ENCODE results near the gene CLDN1.

Gene CLDN1

DNA sequence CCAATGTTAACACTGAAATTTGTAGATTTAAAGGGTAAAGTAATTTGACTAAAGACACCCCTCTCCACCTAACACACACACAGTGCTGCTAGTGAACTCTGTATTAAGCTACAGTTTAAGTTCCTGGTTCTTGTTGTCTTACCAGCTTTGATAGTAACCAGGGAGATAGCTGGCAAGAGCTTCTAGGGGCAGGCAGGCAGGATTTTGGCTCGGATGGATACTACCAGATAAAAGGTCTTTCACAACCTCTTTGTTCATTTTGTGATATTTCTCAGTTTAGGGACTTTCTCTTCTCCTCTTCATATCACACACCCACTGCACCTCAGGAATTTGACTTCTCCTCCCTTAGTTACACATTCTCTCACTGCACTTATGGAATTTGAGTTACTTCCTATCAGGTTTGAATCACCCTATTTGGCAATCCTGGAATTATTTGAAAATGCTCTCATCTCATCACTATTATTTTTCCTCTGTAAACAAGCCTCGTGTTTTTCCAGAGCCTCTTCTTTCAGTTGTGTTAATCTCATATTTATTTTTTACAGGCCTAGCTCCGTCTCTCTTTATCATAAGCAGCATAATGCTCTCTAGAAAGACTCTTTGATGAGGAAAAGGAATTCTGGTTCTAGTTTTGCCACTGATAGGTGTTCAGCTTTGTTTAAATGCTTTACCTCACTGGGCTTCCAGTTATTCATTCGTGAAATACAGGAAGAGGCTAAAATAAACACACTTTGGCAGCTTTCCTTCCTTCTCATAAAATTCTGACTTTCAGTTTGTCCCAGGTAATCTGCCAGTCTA is 23.0 kb upstream of the CLDN1 start:
- Mint-ChIP-seq H3K36me3 (no peaks in the 10 kb centered on the region), H3K27ac (no peak overlapping the region), H3K4me1 (no peaks in the 10 kb centered on the region), H3K9me3 (peaks cover 6% of the 10 kb centered on the region), H3K4me3 (no peak overlapping the region)
- no peak for ATAC-seq
- DNase-seq (ENCODE audit: low spot score in 2 of 2): no peak

GRCh38 chr3:190340071-190340470 is 17.8 kb upstream of the CLDN1 start:
- Mint-ChIP-seq H3K4me3 (no peak overlapping the region), H3K27ac (no peak overlapping the region), H3K4me1 (peaks cover 6% of the 10 kb centered on the region), H3K9me3 (no peaks in the 10 kb centered on the region), H3K36me3 (no peaks in the 10 kb centered on the region)
- DNase-seq (ENCODE audit: low spot score in 2 of 2): no peak
- no peak for ATAC-seq

DNA sequence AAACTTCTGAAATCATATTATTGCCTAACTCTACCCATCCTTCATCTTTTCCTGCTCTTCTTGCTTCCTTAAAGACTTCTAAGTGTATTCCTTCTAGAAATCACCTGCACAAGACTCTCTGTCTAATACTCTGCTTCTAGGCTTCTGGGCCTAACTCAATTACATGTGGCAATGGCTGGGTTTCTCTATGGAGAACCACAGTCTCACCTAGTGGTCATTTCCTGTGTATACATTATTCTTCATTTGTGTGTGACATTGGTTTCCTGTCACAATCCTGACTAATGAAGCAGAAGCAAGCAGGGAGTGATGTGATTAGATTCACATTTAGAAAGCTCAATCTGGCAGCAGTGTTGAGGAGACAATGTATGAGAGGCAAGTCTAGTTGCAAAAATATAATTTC is 16.9 kb upstream of the CLDN1 start:
- ATAC-seq: peak; percentile 75
- Mint-ChIP-seq H3K4me3 (no peak overlapping the region), H3K9me3 (no peaks in the 10 kb centered on the region), H3K4me1 (peaks cover 6% of the 10 kb centered on the region), H3K27ac (no peak overlapping the region), H3K36me3 (no peaks in the 10 kb centered on the region)
- no peak for DNase-seq (ENCODE audit: low spot score in 2 of 2)

DNA sequence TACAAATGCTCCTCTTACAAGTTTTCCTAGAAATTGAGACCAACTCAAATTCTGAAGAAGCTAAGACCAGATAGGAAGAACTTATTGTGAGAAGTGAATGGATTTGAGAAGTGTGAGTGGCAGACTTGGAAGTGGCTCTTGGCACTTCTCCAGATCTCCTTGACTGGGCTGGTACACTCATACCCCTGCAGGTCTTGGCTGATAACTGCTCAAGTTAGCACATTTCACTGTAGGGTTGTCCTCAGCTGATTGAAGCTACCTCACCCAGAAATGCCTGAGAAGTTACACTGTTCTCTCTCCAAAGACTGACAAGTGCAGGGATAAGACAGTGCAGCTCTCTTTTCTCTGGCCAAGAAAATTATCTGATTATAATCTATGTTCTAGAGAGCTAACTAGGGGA is 16.5 kb upstream of the CLDN1 start:
- ATAC-seq (peak; percentile 15), DNase-seq (ENCODE audit: low spot score in 2 of 2) (no peak)
- no peak overlapping the region for H3K27ac Mint-ChIP-seq
- no peaks in the 10 kb centered on the region for H3K36me3 Mint-ChIP-seq
- no peak overlapping the region for H3K4me3 Mint-ChIP-seq
- peaks cover 6% of the 10 kb centered on the region for H3K4me1 Mint-ChIP-seq
- no peaks in the 10 kb centered on the region for H3K9me3 Mint-ChIP-seq

GRCh38 chr3:190337301-190337700 is 15.1 kb upstream of the CLDN1 start:
- H3K27ac Mint-ChIP-seq: no peak overlapping the region
- no peak overlapping the region for H3K4me3 Mint-ChIP-seq
- H3K4me1 Mint-ChIP-seq: peaks cover 6% of the 10 kb centered on the region
- DNase-seq (ENCODE audit: low spot score in 2 of 2): no peak
- no peak for ATAC-seq
- H3K9me3 Mint-ChIP-seq: no peaks in the 10 kb centered on the region
- no peaks in the 10 kb centered on the region for H3K36me3 Mint-ChIP-seq

DNA sequence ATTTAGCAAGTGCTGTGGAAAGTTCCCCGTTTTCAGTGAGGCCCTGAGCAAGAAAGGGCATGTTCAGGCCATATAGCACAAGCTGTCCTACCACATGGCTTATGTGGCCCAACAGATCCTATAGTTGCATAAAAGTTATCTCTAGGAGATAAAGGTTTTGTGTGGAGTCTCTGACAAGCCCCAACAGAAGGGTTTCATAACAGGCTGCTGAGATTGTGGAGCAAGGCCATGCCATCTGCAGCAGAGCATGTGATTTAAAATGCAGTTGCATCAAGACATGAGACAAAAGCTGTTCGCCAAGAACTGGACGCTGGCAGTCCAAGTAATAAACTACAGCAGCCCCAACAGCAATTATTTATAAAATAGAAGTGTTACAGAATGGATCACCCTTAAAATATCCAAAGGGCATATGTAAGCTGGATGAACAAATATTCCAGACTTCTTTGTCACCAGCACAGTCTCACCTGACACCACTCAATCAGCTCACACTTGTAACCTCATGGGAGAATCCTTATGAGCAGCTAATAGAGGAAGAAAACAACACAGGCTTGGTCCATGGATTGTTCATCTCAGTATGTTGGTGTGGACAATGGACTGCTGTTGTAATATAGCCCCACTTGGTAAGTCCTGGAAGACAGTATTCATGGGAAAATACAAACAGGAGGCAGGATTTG is 14.4 kb upstream of the CLDN1 start:
- Mint-ChIP-seq H3K9me3 (no peaks in the 10 kb centered on the region), H3K4me1 (peaks cover 6% of the 10 kb centered on the region), H3K36me3 (no peaks in the 10 kb centered on the region), H3K4me3 (no peak overlapping the region), H3K27ac (no peak overlapping the region)
- no peak for DNase-seq (ENCODE audit: low spot score in 2 of 2)
- ATAC-seq: no peak

GRCh38 chr3:190333961-190334360 is 11.7 kb upstream of the CLDN1 start:
- H3K9me3 Mint-ChIP-seq: no peaks in the 10 kb centered on the region
- H3K36me3 Mint-ChIP-seq: no peaks in the 10 kb centered on the region
- ATAC-seq (no peak), DNase-seq (ENCODE audit: low spot score in 2 of 2) (no peak)
- H3K4me1 Mint-ChIP-seq: peaks cover 2% of the 10 kb centered on the region
- H3K4me3 Mint-ChIP-seq: no peak overlapping the region
- no peak overlapping the region for H3K27ac Mint-ChIP-seq

GRCh38 chr3:190330936-190331734 is 8.9 kb upstream of the CLDN1 start:
- Mint-ChIP-seq H3K4me3 (no peak overlapping the region), H3K9me3 (no peaks in the 10 kb centered on the region), H3K36me3 (no peaks in the 10 kb centered on the region), H3K27ac (no peak overlapping the region), H3K4me1 (no peaks in the 10 kb centered on the region)
- ATAC-seq (no peak), DNase-seq (ENCODE audit: low spot score in 2 of 2) (no peak)

- DNase-seq (ENCODE audit: low spot score in 2 of 2) (no peak), ATAC-seq (no peak)
- no peaks in the 10 kb centered on the region for H3K36me3 Mint-ChIP-seq
- H3K4me1 Mint-ChIP-seq: peaks cover 11% of the 10 kb centered on the region
- H3K9me3 Mint-ChIP-seq: no peaks in the 10 kb centered on the region
- no peak overlapping the region for H3K4me3 Mint-ChIP-seq
- H3K27ac Mint-ChIP-seq: no peak overlapping the region
Observed at GRCh38 chr3:190326930-190327329, 4.7 kb upstream of the CLDN1 start.

DNA sequence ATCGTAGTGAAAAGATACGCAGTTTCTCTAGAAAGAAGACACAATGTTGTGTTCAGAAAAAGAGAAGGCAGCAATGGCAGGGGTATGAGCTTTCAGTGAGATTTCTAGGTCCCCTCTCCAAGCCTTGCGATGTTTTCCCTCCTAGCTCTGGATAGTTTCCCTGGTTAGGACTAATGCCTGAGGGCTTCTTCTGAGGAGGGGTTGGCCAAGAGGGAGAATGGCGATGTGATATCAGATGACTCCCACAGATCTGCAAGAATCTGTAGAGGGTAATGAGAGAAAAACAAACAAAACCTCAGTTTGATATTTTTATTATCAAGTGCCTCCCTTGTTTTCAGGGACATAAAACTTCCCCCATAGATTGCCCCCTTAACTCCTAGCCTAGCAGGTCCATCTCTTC is 4.1 kb upstream of the CLDN1 start:
- no peaks in the 10 kb centered on the region for H3K9me3 Mint-ChIP-seq
- H3K36me3 Mint-ChIP-seq: no peaks in the 10 kb centered on the region
- peaks cover 16% of the 10 kb centered on the region for H3K4me1 Mint-ChIP-seq
- ATAC-seq (no peak), DNase-seq (ENCODE audit: low spot score in 2 of 2) (no peak)
- no peak overlapping the region for H3K27ac Mint-ChIP-seq
- no peak overlapping the region for H3K4me3 Mint-ChIP-seq

- no peaks in the 10 kb centered on the region for H3K9me3 Mint-ChIP-seq
- peaks cover 16% of the 10 kb centered on the region for H3K4me1 Mint-ChIP-seq
- DNase-seq (ENCODE audit: low spot score in 2 of 2) (no peak), ATAC-seq (no peak)
- H3K4me3 Mint-ChIP-seq: no peak overlapping the region
- no peak overlapping the region for H3K27ac Mint-ChIP-seq
- H3K36me3 Mint-ChIP-seq: no peaks in the 10 kb centered on the region
Observed at GRCh38 chr3:190325923-190326322, 3.7 kb upstream of the CLDN1 start.

- DNase-seq (ENCODE audit: low spot score in 2 of 2): no peak
- H3K27ac Mint-ChIP-seq: no peak overlapping the region
- H3K4me3 Mint-ChIP-seq: peak overlapping the region; percentile 48
- no peak for ATAC-seq
- no peaks in the 10 kb centered on the region for H3K9me3 Mint-ChIP-seq
- H3K4me1 Mint-ChIP-seq: peaks cover 23% of the 10 kb centered on the region
- H3K36me3 Mint-ChIP-seq: no peaks in the 10 kb centered on the region
Observed at GRCh38 chr3:190323246-190323626, 990 bp upstream of the CLDN1 start.

GRCh38 chr3:190322604-190323245 is 479 bp upstream of the CLDN1 start:
- no peak overlapping the region for H3K27ac Mint-ChIP-seq
- no peak for ATAC-seq
- no peaks in the 10 kb centered on the region for H3K9me3 Mint-ChIP-seq
- no peaks in the 10 kb centered on the region for H3K36me3 Mint-ChIP-seq
- DNase-seq (ENCODE audit: low spot score in 2 of 2): no peak
- peak overlapping the region; percentile 48 for H3K4me3 Mint-ChIP-seq
- H3K4me1 Mint-ChIP-seq: peaks cover 23% of the 10 kb centered on the region

- H3K9me3 Mint-ChIP-seq: no peaks in the 10 kb centered on the region
- H3K36me3 Mint-ChIP-seq: no peaks in the 10 kb centered on the region
- ATAC-seq (no peak), DNase-seq (ENCODE audit: low spot score in 2 of 2) (no peak)
- peaks cover 23% of the 10 kb centered on the region for H3K4me1 Mint-ChIP-seq
- H3K27ac Mint-ChIP-seq: no peak overlapping the region
- peak overlapping the region; percentile 48 for H3K4me3 Mint-ChIP-seq
Observed at GRCh38 chr3:190320594-190321362, 1.5 kb downstream of the CLDN1 start.

DNA sequence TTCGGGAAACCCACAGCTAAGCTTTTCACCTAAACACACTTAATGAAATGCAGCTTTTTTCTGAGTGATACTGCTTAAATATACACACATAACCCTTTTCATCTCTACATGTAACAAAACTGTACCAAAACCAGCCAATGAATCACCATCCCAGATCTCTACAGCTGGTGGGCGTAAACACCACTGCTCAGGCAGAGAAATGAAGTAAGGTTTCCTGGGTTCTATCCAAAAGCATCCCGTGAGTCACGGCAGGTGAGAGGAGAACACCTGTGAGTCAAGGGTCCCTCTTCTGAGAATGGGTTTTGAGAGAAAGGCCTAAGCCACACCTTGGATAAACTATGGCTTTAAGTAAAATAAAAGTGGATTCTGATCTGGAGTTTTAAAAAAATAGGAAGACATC is 2.6 kb downstream of the CLDN1 start:
- no peak for DNase-seq (ENCODE audit: low spot score in 2 of 2)
- Mint-ChIP-seq H3K36me3 (no peaks in the 10 kb centered on the region), H3K9me3 (no peaks in the 10 kb centered on the region), H3K27ac (no peak overlapping the region), H3K4me1 (peaks cover 23% of the 10 kb centered on the region), H3K4me3 (no peak overlapping the region)
- peak; percentile 71 for ATAC-seq
